ENCODE data around the gene NKD2.

DNA sequence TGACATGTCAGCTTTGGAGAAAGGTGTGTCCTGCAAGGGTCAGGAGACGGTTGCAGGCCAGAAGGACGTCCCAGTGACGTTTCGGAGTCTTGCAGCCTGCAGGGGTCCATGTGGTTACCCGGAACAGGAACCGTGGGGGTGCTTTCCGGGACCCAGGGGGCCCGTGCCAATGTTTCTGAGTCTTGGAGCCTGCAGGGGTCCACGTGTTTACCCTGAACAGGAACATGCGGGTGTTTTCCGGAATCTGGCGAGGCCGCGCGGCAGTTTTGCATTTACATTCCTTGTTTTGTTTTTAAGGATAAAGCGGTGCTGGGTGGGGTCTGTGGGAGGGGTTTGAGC lies 30.6 kb downstream of the NKD2 start:
- TF ChIP-seq EP300 (IDR thresholded peaks at IDR 0.05), result no peak
- TF ChIP-seq, protein P1, sequence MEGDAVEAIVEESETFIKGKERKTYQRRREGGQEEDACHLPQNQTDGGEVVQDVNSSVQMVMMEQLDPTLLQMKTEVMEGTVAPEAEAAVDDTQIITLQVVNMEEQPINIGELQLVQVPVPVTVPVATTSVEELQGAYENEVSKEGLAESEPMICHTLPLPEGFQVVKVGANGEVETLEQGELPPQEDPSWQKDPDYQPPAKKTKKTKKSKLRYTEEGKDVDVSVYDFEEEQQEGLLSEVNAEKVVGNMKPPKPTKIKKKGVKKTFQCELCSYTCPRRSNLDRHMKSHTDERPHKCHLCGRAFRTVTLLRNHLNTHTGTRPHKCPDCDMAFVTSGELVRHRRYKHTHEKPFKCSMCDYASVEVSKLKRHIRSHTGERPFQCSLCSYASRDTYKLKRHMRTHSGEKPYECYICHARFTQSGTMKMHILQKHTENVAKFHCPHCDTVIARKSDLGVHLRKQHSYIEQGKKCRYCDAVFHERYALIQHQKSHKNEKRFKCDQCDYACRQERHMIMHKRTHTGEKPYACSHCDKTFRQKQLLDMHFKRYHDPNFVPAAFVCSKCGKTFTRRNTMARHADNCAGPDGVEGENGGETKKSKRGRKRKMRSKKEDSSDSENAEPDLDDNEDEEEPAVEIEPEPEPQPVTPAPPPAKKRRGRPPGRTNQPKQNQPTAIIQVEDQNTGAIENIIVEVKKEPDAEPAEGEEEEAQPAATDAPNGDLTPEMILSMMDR (IDR thresholded peaks at IDR 0.05), result no peak
